ENCODE results near the gene CALM3.
"Not testable (repeated sequence)": the region's sequence is repeated elsewhere in the genome, so short reads cannot be mapped to it uniquely, and the experiment has no call there.

Gene CALM3

GRCh38 chr19:46601318-46602224 lies at the start of gene CALM3:
Gene CALM3 (plus strand): TSS chr19:46601330. CDS start chr19:46601435, 105 bp downstream.
- DNase-seq = no peak

GRCh38 chr19:46552891-46553290 lies 48.2 kb upstream of the CALM3 start:
- DNase-seq = no peak

GRCh38 chr19:46554161-46554560 lies 47.0 kb upstream of the CALM3 start:
- DNase-seq = no peak

- DNase-seq = no peak
Observed at GRCh38 chr19:46555628-46556280, 45.4 kb upstream of the CALM3 start.

GRCh38 chr19:46556471-46556870 lies 44.7 kb upstream of the CALM3 start:
- DNase-seq = not testable (repeated sequence)

GRCh38 chr19:46559203-46559602 lies 41.9 kb upstream of the CALM3 start:
- no peak for DNase-seq

- DNase-seq = not testable (repeated sequence)
Observed at GRCh38 chr19:46559675-46560074, 41.5 kb upstream of the CALM3 start.

GRCh38 chr19:46564701-46565100 lies 36.4 kb upstream of the CALM3 start:
- no peak for DNase-seq

GRCh38 chr19:46571495-46571894 lies 29.6 kb upstream of the CALM3 start:
- DNase-seq = no peak

- DNase-seq = no peak
Observed at GRCh38 chr19:46573679-46574498, 27.2 kb upstream of the CALM3 start.

GRCh38 chr19:46574533-46574932 lies 26.6 kb upstream of the CALM3 start:
- no peak for DNase-seq

GRCh38 chr19:46578450-46578849 lies 22.7 kb upstream of the CALM3 start:
- no peak for DNase-seq

- DNase-seq = no peak
Observed at GRCh38 chr19:46579361-46579879, 21.7 kb upstream of the CALM3 start.

- DNase-seq = no peak
Observed at GRCh38 chr19:46580247-46580646, 20.9 kb upstream of the CALM3 start.

GRCh38 chr19:46585539-46585938 lies 15.6 kb upstream of the CALM3 start:
- DNase-seq = no peak

GRCh38 chr19:46586294-46586693 lies 14.8 kb upstream of the CALM3 start:
- no peak for DNase-seq

- no peak for DNase-seq
Observed at GRCh38 chr19:46587861-46588260, 13.3 kb upstream of the CALM3 start.

- no peak for DNase-seq
Observed at GRCh38 chr19:46591254-46591653, 9.9 kb upstream of the CALM3 start.

- no peak for DNase-seq
Observed at GRCh38 chr19:46591870-46592269, 9.3 kb upstream of the CALM3 start.

GRCh38 chr19:46596008-46596407 lies 5.1 kb upstream of the CALM3 start:
- DNase-seq = no peak

- no peak for DNase-seq
Observed at GRCh38 chr19:46598372-46598917, 2.7 kb upstream of the CALM3 start.

GRCh38 chr19:46599716-46600373 lies 1.3 kb upstream of the CALM3 start:
- no peak for DNase-seq
